GM18526 (cell line): ENCODE data around the gene ZNF552.

Experiments used
- POLR2A ChIP-seq: IDR thresholded peaks from 3 replicates; pipeline ENCODE4 v1.6.1; 2011; ENCODE audit not compliant: insufficient read length; ENCODE audit errors: extremely low read depth

ZNF552 gene

DNA sequence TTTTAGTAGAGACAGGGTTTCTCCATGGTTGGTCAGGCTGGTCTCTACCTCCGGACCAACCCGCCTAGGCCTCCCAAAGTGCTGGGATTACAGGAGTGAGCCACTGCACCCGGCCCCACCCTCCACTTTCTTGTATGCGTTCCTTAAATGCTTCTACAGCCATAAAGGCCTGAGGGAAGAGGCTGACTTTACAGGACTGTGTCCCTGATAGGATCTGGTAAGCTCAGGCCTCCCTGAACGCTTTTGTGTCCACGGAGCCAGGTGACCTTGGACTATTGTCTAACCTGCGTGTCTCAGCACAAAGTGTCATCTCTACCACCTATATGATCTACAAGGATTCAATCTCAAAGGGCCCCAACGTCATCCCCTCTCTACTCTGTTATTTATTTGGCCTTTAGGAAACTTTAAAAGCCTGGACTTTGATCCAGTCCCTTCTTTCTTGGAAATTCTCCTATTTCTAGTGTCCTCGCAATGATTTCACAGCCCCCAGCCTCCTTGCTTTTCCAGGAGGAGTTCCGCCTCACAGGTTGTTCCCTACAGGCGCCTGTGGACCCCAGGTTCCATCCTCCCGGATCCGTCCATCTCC, 701 bp downstream of the ZNF552 start:
- TF ChIP-seq POLR2A: no peak

GRCh38 chr19:57812226-57812625, 2.5 kb downstream of the ZNF552 start:
- no peak for TF ChIP-seq POLR2A

GRCh38 chr19:57807541-57807940, 7.2 kb downstream of the ZNF552 start:
- TF ChIP-seq POLR2A: no peak

DNA sequence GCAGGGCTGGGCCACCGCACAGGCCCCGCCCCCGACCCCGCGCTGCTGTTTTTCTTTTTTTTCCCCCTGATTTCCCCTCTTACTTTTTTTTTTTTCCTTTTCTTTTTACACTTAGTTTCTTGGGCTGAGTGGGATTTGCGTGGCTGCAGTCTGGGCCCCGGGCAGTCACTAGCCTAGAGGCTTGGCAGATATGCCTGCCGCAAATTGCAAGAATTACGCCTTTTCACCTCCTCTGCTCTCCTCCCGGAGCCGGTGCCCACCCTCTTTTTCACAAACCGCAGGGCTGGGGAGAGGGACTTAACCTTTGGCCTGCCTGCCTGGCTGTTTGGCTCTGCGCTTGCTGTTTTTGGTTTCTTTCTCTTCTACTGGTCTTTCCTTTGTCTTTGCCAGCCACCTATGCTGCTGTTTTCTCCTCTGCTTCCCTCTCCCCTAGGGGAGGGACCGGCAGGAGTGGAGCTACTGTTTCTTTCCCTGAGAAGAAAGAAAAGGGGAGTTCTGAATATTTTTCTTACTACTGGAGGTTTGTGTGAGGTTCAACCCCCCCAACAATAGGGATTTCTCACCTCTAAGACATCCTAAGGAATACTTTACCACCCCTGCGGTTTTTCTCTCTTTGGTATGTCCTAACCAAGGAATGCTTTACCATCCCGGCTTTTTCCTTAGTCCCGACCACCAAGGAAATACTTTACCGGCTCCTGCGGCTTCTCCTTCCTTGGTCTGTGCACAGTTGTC, 11.0 kb downstream of the ZNF552 start:
- no peak for TF ChIP-seq POLR2A

GRCh38 chr19:57803265-57803593, 11.5 kb downstream of the ZNF552 start:
- TF ChIP-seq POLR2A: no peak

- TF ChIP-seq POLR2A: no peak
Measured at GRCh38 chr19:57802269-57802668, 12.4 kb downstream of the ZNF552 start.

DNA sequence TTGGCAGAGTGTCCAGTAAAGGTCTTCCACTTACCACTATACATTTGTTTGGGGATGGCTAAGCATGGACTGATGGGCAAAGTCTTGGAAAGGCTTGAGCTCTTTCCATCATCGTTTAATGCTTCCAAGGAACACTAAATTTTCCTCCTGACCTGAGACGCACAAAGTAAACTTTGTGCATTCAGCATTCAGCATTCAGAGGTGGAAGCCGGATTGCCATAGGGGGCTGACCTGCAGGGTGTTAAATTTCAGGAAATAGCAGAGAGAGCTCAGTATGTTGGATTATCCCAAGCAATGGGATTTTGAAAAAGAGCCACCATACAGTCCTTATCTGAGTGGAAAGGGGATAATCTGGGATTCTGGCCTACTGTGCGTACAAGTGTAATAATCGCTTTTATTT, 14.0 kb downstream of the ZNF552 start:
- no peak for TF ChIP-seq POLR2A

DNA sequence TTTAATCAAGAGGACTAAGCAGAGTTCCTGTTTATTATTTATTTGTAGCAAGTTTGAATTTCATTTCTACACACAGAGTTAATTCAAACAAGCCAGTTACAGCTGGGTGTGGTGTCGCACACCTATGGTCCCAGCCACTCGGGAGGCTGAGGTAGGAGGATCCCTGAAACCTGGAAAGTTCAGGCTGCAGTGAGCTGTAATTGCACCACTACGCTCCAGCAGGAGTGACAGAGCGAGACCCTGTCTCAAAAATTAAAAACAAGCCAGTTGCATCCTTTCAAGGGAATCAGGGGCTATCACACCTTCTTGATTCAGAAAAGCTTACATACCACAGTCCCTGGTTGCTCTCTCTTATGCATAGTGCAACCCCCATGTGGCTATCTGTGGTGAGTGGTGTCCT, 25.4 kb downstream of the ZNF552 start:
- TF ChIP-seq POLR2A: no peak

GRCh38 chr19:57788114-57788692, 26.5 kb downstream of the ZNF552 start:
- no peak for TF ChIP-seq POLR2A

DNA sequence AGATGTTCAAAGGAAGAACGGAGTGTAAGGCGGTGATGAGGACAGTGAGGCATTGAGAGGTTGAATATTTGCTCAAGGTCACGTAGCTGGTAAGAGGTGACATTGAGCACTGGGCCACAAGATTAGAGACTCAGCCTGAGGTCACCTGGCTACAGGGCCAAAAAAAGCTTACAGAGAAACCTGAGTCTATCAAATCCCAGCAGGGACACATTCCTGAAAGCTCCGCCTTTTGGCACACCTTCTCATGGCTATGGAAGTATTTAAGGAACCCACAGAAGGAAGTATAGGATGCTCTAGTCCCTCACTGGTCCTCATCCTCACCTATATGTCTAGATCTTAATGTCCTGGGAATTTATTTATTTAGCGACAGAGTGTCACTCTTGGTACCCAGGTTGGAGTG, 27.8 kb downstream of the ZNF552 start:
- TF ChIP-seq POLR2A: no peak

DNA sequence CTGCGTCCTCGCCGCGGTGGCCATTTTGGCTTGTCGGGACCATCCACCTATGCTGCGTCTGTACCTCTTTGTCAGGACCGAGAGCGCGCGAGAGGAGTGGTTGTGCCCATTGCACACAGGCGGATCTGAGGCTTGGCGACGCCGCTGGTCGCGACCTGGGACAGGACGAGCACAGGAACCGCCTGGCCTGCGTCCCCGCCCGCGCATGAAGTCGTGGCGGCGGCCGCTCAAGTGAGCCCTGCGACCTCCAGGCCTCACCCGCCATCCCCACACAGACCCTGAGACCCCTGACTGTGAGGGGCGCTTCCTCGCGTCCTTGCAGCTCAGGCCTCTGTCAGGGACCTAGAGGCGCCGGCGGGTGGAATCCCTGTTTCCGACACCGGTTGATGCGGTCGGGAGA, 28.4 kb downstream of the ZNF552 start:
- TF ChIP-seq POLR2A: no peak

GRCh38 chr19:57779220-57779845, 35.4 kb downstream of the ZNF552 start:
- TF ChIP-seq POLR2A: no peak

DNA sequence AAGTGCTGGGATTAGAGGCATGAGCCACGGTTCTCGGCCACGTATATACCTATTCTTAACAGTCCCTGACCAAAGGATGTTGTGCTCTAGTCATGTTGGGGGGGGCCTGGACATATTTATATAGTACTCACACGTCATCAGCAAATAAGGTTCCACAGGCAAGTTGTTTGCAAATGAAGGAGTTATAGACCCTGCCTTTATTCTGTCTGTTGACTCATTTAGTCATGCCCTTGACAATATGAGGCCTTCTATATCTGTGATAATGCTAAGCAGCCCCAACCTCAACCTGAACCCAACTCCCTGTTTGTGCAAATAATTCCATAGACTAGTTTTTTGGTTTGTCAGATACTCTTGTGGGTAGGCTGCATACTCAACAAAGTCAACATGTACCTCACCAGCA, 36.4 kb downstream of the ZNF552 start:
- TF ChIP-seq POLR2A: no peak

DNA sequence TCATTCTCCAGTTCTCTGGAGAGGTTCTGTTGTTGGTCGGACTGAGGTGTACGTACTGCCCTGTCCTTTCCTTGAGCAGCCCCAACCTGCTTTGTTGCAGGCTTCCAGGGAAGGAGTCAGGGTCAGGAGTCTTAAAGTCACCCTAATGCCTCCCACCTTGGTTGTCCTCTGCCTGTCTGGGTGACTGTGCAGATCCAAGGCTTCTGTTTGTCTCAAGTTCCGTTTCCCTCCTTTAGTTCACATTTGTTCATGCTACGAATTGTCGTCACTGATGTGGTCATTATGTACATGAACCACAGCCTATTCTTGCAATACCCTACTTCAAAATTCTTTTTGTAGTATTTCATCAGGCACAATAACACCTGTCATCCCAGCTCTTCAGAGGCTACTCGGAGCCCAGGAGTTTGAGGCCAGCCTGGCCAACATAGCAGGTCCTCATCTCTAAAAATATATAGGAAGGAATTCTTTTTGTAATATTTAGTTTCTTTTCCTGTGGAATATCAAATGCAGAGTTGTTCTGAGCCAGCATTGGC, 37.9 kb downstream of the ZNF552 start:
- TF ChIP-seq POLR2A: no peak

GRCh38 chr19:57773488-57773887, 41.2 kb downstream of the ZNF552 start:
- TF ChIP-seq POLR2A: no peak

DNA sequence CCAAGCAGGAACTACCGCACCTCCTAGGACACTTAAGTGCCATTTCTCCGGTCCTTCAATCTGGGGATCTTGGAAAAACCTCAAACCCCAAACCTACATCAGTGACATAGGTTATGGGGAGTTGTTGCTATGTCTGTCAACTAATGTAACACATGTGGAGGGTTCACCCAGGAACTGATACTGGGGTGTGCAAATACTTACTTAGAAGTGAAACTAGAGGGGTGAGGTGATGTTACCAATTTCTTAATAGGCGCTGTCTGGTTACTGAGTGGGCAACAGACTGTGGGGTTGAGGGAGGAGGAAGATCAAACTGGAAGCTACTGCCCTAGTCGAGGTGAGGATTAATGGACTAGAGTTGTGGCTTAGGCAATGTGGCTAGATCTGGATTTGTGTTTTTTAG, 43.3 kb downstream of the ZNF552 start:
- TF ChIP-seq POLR2A: no peak
